Osteocyte (in vitro differentiated cells): ENCODE data around the gene SETX. TPM values are rescaled to one million over a fixed set of nuclear protein-coding genes. Genes with fewer than 3 reads are reported as not detected.

Source experiments
- DNase-seq: peaks from one replicate; pipeline ENCODE4 v3.0.0; 2021; ENCODE audit warnings: mixed read lengths; ENCODE audit not compliant: unreplicated experiment; ENCODE audit errors: extremely low spot score
- H3K27ac Mint-ChIP-seq: one replicate; pipeline ENCODE4 v1.8.0; 2021; ENCODE audit warnings: mild to moderate bottlenecking, mixed read lengths; ENCODE audit not compliant: unreplicated experiment
- H3K27me3 Mint-ChIP-seq: one replicate; pipeline ENCODE4 v1.8.0; 2021; ENCODE audit warnings: mixed read lengths; ENCODE audit not compliant: unreplicated experiment
- H3K36me3 Mint-ChIP-seq: one replicate; pipeline ENCODE4 v1.8.0; 2021; ENCODE audit warnings: mixed read lengths; ENCODE audit not compliant: unreplicated experiment
- H3K4me1 Mint-ChIP-seq: one replicate; pipeline ENCODE4 v1.8.0; 2021; ENCODE audit warnings: mixed read lengths; ENCODE audit not compliant: unreplicated experiment
- H3K4me3 Mint-ChIP-seq: one replicate; pipeline ENCODE4 v1.8.0; 2021; ENCODE audit warnings: mild to moderate bottlenecking, moderate library complexity, mixed read lengths; ENCODE audit not compliant: unreplicated experiment
- H3K9me3 Mint-ChIP-seq: one replicate; pipeline ENCODE4 v1.8.0; 2021; ENCODE audit warnings: mixed read lengths; ENCODE audit not compliant: unreplicated experiment
- CTCF ChIP-seq: fragments of 200-600 bp; sonication (generic); IDR thresholded peaks from 2 replicates; pipeline ENCODE4 v1.5.0; 2021; ENCODE audit warnings: antibody characterized with exemption, mild to moderate bottlenecking, moderate library complexity
- total RNA-seq: library from RNA; stranded (reverse); gene quantifications from 2 replicates; pipeline ENCODE4 v1.2.1, GENCODE V29; 2021

The SETX gene
- total RNA-seq, 1 donor from 2014 or later: 53.6 TPM

- Mint-ChIP-seq H3K36me3 (no peaks in the 10 kb centered on the region), H3K4me1 (peaks cover 3% of the 10 kb centered on the region), H3K27ac (no peak overlapping the region), H3K9me3 (no peaks in the 10 kb centered on the region), H3K4me3 (no peak overlapping the region), H3K27me3 (peaks cover 3% of the 10 kb centered on the region)
- DNase-seq: no peak
- no peak for TF ChIP-seq CTCF
Observed at GRCh38 chr9:132367613-132368313, 13.0 kb upstream of the SETX start.

DNA sequence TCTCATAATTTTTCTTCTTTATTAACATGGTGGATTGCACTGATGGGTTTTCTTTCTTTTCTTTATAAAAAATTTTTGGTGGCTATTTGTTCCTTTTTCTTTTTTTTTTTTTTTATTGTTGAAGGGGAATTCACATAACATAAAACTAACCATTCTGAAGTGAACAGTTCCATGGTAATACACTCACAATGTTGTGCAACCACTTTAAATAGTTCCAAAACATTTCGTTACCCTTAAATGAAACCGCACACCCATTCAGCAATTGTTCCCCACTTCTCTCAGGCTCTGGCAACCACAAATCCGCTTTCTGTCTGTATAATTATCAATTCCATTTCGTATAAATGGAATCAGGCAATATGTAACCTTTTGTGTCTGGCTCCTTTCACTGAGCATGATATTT is 11.7 kb upstream of the SETX start:
- no peak for TF ChIP-seq CTCF
- H3K36me3 Mint-ChIP-seq: no peaks in the 10 kb centered on the region
- no peaks in the 10 kb centered on the region for H3K4me1 Mint-ChIP-seq
- no peak overlapping the region for H3K27ac Mint-ChIP-seq
- no peak for DNase-seq
- peaks cover 3% of the 10 kb centered on the region for H3K27me3 Mint-ChIP-seq
- no peaks in the 10 kb centered on the region for H3K9me3 Mint-ChIP-seq
- H3K4me3 Mint-ChIP-seq: no peak overlapping the region

GRCh38 chr9:132365986-132366385 is 11.2 kb upstream of the SETX start:
- Mint-ChIP-seq H3K27me3 (peaks cover 3% of the 10 kb centered on the region), H3K4me1 (no peaks in the 10 kb centered on the region), H3K27ac (no peak overlapping the region), H3K4me3 (no peak overlapping the region), H3K9me3 (no peaks in the 10 kb centered on the region), H3K36me3 (no peaks in the 10 kb centered on the region)
- TF ChIP-seq CTCF: no peak
- no peak for DNase-seq

GRCh38 chr9:132364068-132364467 is 9.3 kb upstream of the SETX start:
- TF ChIP-seq CTCF: no peak
- no peaks in the 10 kb centered on the region for H3K4me1 Mint-ChIP-seq
- no peak for DNase-seq
- no peak overlapping the region for H3K27ac Mint-ChIP-seq
- no peaks in the 10 kb centered on the region for H3K36me3 Mint-ChIP-seq
- peaks cover 7% of the 10 kb centered on the region for H3K27me3 Mint-ChIP-seq
- no peaks in the 10 kb centered on the region for H3K9me3 Mint-ChIP-seq
- no peak overlapping the region for H3K4me3 Mint-ChIP-seq

GRCh38 chr9:132357764-132358163 is 3.0 kb upstream of the SETX start:
- H3K27me3 Mint-ChIP-seq: peaks cover 8% of the 10 kb centered on the region
- no peak for DNase-seq
- no peaks in the 10 kb centered on the region for H3K9me3 Mint-ChIP-seq
- no peak for TF ChIP-seq CTCF
- no peak overlapping the region for H3K4me3 Mint-ChIP-seq
- H3K27ac Mint-ChIP-seq: no peak overlapping the region
- H3K4me1 Mint-ChIP-seq: peaks cover 18% of the 10 kb centered on the region
- peaks cover 5% of the 10 kb centered on the region for H3K36me3 Mint-ChIP-seq
